ENCODE data around the gene FTO. TPM values are rescaled to one million over a fixed set of nuclear protein-coding genes. Genes with fewer than 3 reads are reported as not detected.

Gene FTO
- total RNA-seq, 2 experiments from 2014 or later = 48.6 to 53.2 TPM

DNA sequence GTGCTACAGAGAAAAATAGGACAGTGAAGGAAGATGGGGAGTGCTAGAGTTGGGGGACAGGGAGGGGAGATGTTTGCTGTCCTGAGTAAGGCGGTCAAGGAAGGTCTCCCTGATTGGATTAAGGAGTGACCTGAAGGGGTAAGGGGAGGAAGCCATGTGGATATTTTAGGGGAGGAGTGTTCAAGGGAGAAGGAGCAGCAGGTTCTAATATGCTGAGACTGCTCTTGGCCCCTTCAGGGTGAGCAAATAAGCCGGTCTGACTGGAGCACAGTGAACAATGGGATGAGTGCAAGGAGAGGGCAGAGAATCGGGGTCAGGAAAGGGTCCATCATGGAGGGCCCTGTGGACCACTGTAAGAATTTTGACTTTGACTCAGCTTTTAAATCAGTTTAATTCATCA lies 393.8 kb downstream of the FTO start:
- CTCF ChIA-PET = no interaction called here
- Mint-ChIP-seq H3K27me3 (no peaks in the 10 kb centered on the region), H3K9me3 (peaks cover 17% of the 10 kb centered on the region), H3K4me3 (no peak overlapping the region), H3K27ac (no peak overlapping the region), H3K4me1 (ENCODE audit: low read depth) (no peaks in the 10 kb centered on the region), H3K36me3 (ENCODE audit: low read depth) (peaks cover 20% of the 10 kb centered on the region)
- POLR2A ChIA-PET = no interaction called here
- no peak for ATAC-seq
- intact Hi-C loops (cut with micrococcal nuclease) = no loop called here
- TF ChIP-seq, protein P1, sequence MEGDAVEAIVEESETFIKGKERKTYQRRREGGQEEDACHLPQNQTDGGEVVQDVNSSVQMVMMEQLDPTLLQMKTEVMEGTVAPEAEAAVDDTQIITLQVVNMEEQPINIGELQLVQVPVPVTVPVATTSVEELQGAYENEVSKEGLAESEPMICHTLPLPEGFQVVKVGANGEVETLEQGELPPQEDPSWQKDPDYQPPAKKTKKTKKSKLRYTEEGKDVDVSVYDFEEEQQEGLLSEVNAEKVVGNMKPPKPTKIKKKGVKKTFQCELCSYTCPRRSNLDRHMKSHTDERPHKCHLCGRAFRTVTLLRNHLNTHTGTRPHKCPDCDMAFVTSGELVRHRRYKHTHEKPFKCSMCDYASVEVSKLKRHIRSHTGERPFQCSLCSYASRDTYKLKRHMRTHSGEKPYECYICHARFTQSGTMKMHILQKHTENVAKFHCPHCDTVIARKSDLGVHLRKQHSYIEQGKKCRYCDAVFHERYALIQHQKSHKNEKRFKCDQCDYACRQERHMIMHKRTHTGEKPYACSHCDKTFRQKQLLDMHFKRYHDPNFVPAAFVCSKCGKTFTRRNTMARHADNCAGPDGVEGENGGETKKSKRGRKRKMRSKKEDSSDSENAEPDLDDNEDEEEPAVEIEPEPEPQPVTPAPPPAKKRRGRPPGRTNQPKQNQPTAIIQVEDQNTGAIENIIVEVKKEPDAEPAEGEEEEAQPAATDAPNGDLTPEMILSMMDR (IDR thresholded peaks at IDR 0.05) = no peak
- no peak for DNase-seq

DNA sequence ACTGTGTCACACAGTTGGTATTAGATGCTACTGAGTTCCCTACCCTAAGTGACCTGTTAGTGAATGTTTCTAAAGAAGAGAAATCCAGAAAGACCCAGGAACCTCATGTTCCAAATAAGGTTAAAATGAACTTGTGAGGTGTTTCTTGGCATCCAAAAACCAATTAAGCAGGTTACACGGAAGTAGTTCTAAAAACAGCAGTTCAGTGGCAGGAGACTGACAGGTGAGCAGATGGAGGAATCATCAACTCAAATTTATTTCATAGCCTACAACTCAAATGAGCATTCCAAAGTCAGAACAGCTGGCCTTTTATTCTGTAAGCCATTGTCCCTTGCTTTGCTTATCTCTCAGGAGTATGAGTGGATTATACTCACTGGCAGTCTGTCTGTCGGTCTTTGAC lies 394.3 kb downstream of the FTO start:
- ATAC-seq (no peak), DNase-seq (no peak)
- ChIA-PET POLR2A (no interaction called here), CTCF (no interaction called here)
- Mint-ChIP-seq H3K36me3 (ENCODE audit: low read depth) (peaks cover 20% of the 10 kb centered on the region), H3K4me3 (no peak overlapping the region), H3K9me3 (peaks cover 17% of the 10 kb centered on the region), H3K4me1 (ENCODE audit: low read depth) (no peaks in the 10 kb centered on the region), H3K27ac (no peak overlapping the region), H3K27me3 (no peaks in the 10 kb centered on the region)
- TF ChIP-seq, protein P1 (IDR thresholded peaks at IDR 0.05) = no peak
- intact Hi-C loops (cut with micrococcal nuclease) = no loop called here

DNA sequence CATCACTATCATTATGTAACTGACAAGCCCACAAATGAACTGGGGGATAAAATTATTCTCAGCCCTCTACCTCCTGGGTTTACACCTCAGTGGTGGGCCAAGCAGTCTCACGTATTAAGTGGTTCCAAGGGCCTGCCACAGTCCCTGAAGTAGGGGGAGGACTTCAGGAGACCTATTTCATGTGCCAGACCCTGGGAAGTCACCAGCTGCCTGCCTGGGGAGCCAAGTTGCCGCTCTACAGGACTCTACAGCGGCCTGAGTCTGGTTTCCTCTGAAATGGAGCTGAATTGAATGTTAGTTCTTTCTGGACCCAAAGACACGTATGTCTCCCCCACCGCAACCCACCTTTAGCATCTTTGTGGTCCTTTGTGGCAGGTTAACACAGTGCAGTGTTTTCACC lies 395.7 kb downstream of the FTO start:
- CTCF ChIA-PET = no interaction called here

DNA sequence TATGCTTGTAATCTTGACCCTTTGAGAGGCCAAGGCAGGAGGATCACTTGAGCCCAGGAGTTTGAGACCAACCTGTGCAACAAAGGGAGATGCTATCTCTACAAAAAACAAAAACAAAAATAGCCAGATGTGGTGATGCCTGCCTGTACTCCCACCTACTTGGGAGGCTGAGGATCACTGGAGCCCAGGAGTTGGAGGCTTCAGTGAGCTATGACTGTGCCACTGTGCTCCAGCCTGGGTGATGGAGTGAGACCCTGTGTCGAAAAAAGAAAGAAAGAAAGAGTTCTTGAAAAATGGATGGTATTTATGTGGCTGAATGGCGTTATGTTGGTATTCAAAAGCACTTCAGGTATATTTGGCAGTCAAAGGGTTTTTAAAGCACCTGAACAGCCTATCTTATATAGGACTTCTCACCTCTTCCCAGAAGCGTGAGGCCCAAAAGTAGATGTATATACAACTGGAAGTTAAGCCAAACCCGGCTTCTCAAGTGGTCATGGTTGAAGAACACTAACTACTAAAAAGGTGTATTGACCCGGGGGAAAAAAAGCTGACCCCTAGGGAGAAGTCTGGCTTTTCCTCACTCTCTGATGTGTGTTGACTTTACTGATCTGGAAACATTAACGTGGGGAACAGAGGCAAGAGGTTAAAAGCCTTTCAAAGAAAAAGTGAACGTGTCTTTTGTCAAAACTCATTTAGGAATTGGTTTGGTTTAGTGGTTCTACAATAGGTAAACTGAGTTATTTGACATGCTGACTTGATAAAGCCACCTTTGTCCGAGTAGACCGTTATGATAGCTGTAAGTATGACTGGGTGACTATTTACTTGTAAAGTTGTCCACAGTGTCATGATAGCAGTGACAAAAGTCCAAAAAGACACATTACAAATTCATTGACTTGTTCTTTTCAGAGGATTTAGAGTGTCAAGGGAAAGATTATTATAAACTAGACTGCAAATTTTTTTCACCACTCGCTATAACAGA lies 399.2 kb downstream of the FTO start:
- Mint-ChIP-seq H3K27ac (no peak overlapping the region), H3K4me1 (ENCODE audit: low read depth) (no peaks in the 10 kb centered on the region), H3K27me3 (no peaks in the 10 kb centered on the region), H3K4me3 (no peak overlapping the region), H3K36me3 (ENCODE audit: low read depth) (no peaks in the 10 kb centered on the region), H3K9me3 (no peaks in the 10 kb centered on the region)
- TF ChIP-seq, protein P1 (IDR thresholded peaks at IDR 0.05) = no peak
- ATAC-seq (no peak), DNase-seq (no peak)
- POLR2A ChIA-PET = no interaction called here
- intact Hi-C loops (cut with micrococcal nuclease) = no loop called here
- CTCF ChIA-PET = no interaction called here

More for the DNA sequence above, 395.7 kb downstream of the FTO start:
- Mint-ChIP-seq H3K9me3 (peaks cover 11% of the 10 kb centered on the region), H3K4me1 (ENCODE audit: low read depth) (no peaks in the 10 kb centered on the region), H3K36me3 (ENCODE audit: low read depth) (peaks cover 11% of the 10 kb centered on the region), H3K4me3 (no peak overlapping the region), H3K27ac (no peak overlapping the region), H3K27me3 (no peaks in the 10 kb centered on the region)
- DNase-seq = no peak
- no peak for ATAC-seq
- POLR2A ChIA-PET = no interaction called here
- intact Hi-C loops (cut with micrococcal nuclease) = no loop called here
- TF ChIP-seq, protein P1 (IDR thresholded peaks at IDR 0.05) = no peak

DNA sequence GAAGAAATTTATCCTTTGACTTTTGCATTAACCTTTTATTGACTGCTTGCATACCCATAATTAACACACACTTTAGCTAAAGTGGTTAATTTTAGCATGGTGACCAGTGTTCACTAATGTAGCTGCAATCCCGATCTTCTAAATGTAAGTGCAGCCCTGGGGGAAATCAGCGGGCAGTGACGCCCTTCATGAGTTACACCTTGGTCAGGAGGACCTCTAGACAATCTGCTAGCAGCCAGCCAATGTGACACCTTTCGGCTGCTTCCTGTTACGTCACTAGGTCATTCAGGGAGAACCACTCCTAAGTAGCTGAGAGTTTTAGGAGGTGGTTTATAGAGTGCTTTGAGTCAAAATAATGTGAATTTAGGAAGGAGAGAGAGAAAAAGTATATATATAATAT lies 402.1 kb downstream of the FTO start:
- no peak for ATAC-seq
- intact Hi-C loops (cut with micrococcal nuclease) = no loop called here
- TF ChIP-seq, protein P1 (IDR thresholded peaks at IDR 0.05) = no peak
- Mint-ChIP-seq H3K27ac (no peak overlapping the region), H3K36me3 (ENCODE audit: low read depth) (peaks cover 4% of the 10 kb centered on the region), H3K4me1 (ENCODE audit: low read depth) (no peaks in the 10 kb centered on the region), H3K4me3 (no peak overlapping the region), H3K27me3 (no peaks in the 10 kb centered on the region), H3K9me3 (no peaks in the 10 kb centered on the region)
- no peak for DNase-seq
- ChIA-PET POLR2A (no interaction called here), CTCF (no interaction called here)

Data from activated CD8-positive, alpha-beta T cell treated with anti-CD3 and anti-CD28 coated beads for 36 hours (primary cell).